Measurements from ENCODE around the gene PDAP1. TPM values are rescaled to one million over a fixed set of nuclear protein-coding genes. Genes with fewer than 3 reads are reported as not detected.
A peak's percentile ranks its signal among the peaks of the same experiment; 100 is the strongest.

Gene PDAP1
- total and polyA plus RNA-seq, 2 of the 13 experiments (the other 11 are each of a cell fraction or from before 2014, with no cell fraction given), result 13.0 to 100 TPM

DNA sequence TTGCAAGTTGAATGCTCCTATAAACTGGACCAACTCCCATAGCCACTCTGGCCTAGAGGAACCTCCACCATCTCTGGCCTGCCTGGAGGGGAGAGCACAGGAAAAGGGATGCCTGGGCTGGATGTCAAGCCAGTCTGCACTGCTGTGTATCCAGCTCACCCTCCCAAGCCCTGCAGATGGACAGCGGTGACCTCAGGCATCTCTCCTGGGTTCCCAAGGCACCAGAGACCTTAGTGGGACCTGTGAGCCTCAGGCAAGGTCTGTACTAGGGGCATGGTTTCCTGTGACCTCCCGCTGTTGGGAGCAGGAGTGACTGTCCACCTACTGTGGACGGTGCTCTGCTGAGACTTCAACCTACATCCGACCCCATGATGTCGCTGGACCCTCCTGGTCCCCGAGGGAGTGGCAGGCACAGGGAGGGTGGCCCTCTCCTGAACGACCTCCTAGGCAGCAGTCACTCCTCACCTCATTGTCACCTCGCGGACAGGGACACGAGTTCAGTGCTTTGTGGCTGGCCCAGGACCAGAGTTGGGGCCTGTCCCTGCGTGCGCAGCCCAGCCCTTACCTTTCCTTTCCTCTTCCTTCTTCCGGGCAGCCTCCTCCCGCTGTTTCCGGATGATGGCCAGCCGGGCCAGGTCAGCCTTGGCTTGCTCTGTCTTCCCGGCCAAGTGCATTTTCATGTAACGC lies 11.0 kb downstream of the PDAP1 start:
- no TSS peak for BruUV-seq (replicated peaks)
- H3K4me2 ChIP-seq (ENCODE audit: low read depth, low read length), result no peak overlapping the region
- TF ChIP-seq, protein P1, sequence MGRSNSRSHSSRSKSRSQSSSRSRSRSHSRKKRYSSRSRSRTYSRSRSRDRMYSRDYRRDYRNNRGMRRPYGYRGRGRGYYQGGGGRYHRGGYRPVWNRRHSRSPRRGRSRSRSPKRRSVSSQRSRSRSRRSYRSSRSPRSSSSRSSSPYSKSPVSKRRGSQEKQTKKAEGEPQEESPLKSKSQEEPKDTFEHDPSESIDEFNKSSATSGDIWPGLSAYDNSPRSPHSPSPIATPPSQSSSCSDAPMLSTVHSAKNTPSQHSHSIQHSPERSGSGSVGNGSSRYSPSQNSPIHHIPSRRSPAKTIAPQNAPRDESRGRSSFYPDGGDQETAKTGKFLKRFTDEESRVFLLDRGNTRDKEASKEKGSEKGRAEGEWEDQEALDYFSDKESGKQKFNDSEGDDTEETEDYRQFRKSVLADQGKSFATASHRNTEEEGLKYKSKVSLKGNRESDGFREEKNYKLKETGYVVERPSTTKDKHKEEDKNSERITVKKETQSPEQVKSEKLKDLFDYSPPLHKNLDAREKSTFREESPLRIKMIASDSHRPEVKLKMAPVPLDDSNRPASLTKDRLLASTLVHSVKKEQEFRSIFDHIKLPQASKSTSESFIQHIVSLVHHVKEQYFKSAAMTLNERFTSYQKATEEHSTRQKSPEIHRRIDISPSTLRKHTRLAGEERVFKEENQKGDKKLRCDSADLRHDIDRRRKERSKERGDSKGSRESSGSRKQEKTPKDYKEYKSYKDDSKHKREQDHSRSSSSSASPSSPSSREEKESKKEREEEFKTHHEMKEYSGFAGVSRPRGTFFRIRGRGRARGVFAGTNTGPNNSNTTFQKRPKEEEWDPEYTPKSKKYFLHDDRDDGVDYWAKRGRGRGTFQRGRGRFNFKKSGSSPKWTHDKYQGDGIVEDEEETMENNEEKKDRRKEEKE (IDR thresholded peaks at IDR 0.05), result no peak
- TF ChIP-seq POLR2G (IDR thresholded peaks at IDR 0.05; ENCODE audit: low read depth, low read length) (peak; percentile 38), AGO2 (optimal IDR thresholded peaks at IDR 0.05; ENCODE audit: low read depth, low read length) (peak; percentile 70), SOX6 (IDR thresholded peaks at IDR 0.05) (no peak), SOX6 (CRISPR knock-in tag; IDR thresholded peaks at IDR 0.05) (no peak), POLR2A (IDR thresholded peaks at IDR 0.05; ENCODE audit: insufficient read depth in 1 of 2, low read depth in 2 of 2, low read length in 2 of 2) (peak; percentile 14 to 48; a peak in 1 of 4 replicates), HOXD1 (CRISPR knock-in tag; IDR thresholded peaks at IDR 0.05) (no peak), ZNF687 (CRISPR knock-in tag; IDR thresholded peaks at IDR 0.05) (no peak; the same call in 1 of the 2 replicates), RBM22 (optimal IDR thresholded peaks at IDR 0.05; ENCODE audit: low read length) (peak; percentile 68), CREBL2 (CRISPR knock-in tag; IDR thresholded peaks at IDR 0.05; ENCODE audit: borderline replicate concordance) (no peak)
- no peaks in the 10 kb centered on the region for H3K27me3 ChIP-seq (ENCODE audit: control insufficient read depth in 1 of 2, insufficient read depth in 2 of 2, low read length in 2 of 2)
- no peak overlapping the region for H3K9ac ChIP-seq (ENCODE audit: insufficient read depth, low read depth, low read length)
- CTCF ChIA-PET (ENCODE audit: low intra/inter-chr PET ratio, low total read pairs), result interaction anchor here (0.6 kb wide), 1 partner anchor 16 kb away, joined by 4 read pairs; no protein-coding TSS in a partner anchor
- H3K9me3 ChIP-seq (ENCODE audit: low read length), result no peaks in the 10 kb centered on the region
- WGBS (ENCODE audit: low lambda C conversion rate), result 92% methylated on average over 15 of the region's 18 CpGs
- no peak overlapping the region for H3K4me3 ChIP-seq (replicated peaks in 1 of 3; ENCODE audit: insufficient read depth in 1 of 3, low read depth in 2 of 3, low read length in 3 of 3)
- no peak; the same call in 2 of the 3 replicates for ATAC-seq
- intact Hi-C loops (cut with micrococcal nuclease; ENCODE audit: unreplicated experiment) (no loop called here), in situ Hi-C loops (cut with HindIII; ENCODE audit: extremely low pct_ligation_motif_present, low pct_unique_long_range_greater_than_20kb) (no loop called here)
- POLR2A ChIA-PET, result interaction anchor here (1.9 kb wide), 1 partner anchor 11 kb away, joined by 7 read pairs; the partner anchor contains the start of genes BUD31 and PDAP1
- H2AFZ ChIP-seq (ENCODE audit: low read length), result no peak overlapping the region
- no peaks in the 10 kb centered on the region for H3K79me2 ChIP-seq (ENCODE audit: insufficient read depth, low read length)
- DNase-seq (ENCODE audit: low spot score), result no peak
- H3K36me3 ChIP-seq (replicated peaks in 1 of 2; ENCODE audit: control insufficient read depth in 1 of 2, insufficient read depth in 2 of 2, low read length in 2 of 2), result peaks cover 33 to 81% of the 10 kb centered on the region in 2 experiments; a peak in 4 of 5 replicates
- H3K27ac ChIP-seq (ENCODE audit: extremely low read length, insufficient read depth, low read length), result no peak overlapping the region
- no peak for FAIRE-seq
- H3K4me1 ChIP-seq (ENCODE audit: insufficient read depth, low read length), result no peaks in the 10 kb centered on the region
- no peaks in the 10 kb centered on the region for H4K20me1 ChIP-seq (ENCODE audit: insufficient read depth, low read length)
